Placental pericyte (primary cell): ENCODE data around the gene PRKCA. TPM values are rescaled to one million over a fixed set of nuclear protein-coding genes. Genes with fewer than 3 reads are reported as not detected.
A peak's percentile ranks its signal among the peaks of the same experiment; 100 is the strongest.

Experiments used
- small RNA-seq: library from RNA; depleted of rRNA; stranded (forward); fragments of <200 nt; gene quantifications from one replicate; pipeline ENCODE3, GENCODE V24; 2012; ENCODE audit warnings: low replicate concordance
- total RNA-seq: library from RNA; depleted of rRNA; stranded (reverse); fragments of >200 nt; gene quantifications from 2 replicates; pipeline ENCODE4 v1.2.3, GENCODE V29; 2012

The PRKCA gene
- total RNA-seq: 31.2 and 34.1 TPM in 2 replicates

DNA sequence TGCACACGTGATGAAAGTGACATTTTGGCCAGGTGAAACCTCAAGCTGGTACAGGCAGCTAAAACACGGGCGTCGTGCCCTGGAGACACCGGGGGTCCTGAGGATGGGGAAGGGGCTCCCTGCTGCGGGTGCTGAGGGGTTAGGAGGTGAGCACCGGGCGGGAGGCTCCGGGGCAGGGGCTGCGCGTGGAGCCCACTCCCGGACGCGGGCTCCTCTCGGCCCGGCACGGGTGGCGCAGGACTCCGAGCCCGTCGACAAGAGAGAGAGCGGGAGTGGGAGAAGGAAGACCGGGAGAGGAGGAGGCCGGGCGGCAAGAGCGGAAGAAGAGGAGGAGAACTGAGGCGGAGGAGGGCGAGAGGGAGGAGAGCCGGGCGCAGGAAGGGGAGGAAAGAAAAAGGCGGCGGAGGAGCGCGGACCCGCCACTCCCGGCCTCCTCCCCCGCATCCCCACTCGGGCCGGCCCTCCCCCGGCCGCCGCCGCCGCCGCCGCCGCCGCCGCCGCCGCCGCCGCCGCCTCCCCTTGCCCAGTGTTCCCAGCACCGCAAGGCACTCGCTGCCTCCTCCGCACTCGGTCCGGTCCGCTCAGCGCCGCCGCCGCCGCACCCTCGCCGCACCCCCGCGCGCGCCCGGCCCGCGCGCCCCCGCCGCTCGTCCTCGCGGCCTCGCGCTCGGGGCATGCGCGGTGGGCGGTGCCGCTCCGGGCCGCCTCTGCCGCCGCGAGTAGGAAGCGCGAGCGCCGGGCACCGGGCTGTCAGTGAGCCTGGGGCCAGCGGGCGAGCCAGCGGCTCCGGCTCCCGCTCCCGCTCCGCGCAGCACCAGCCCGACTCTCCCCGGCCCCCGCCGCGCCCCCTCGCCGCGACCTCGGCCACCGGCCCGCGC, at the start of gene PRKCA:
TSS of gene PRKCA (plus strand) at position 750 of the 878 bp plus-strand sequence.

DNA sequence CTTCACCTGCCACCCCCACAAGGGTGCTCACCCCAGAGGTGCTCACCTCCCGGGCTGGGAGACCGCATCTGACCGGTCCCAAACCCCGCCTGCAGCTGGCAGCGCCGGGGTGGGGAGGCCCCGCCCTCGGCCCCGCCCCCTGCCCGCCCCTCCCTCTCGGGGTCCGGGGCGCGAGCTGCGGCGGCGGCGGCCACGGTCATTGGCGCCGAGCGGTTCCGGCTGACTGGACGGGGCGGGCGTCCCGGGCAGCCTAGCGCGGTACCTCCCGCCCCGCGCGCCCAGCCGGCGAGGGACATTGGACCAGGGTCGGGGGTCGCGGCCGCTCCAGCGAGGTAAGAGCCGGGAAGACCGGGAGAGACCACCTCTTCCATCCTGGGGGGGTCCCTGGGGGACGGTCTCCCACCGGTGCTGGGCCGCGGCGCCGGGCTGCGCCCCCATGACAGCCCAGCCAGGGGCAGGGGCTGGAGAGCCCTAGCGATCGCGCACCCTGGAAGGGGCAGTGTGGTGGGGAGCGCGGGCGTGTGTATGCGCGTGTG, 532.6 kb downstream of the PRKCA start, which contains the start of gene CACNG5:
TSS of gene CACNG5 (plus strand) at position 199 of the 536 bp plus-strand sequence. CDS start 42,216 bp downstream, outside the sequence.

Small RNA genes lying within 50 kb of the gene (small RNA-seq; reads per million reads assigned to genes)
- gene MIR634 (not detected), gene RN7SL735P (not detected), gene RNA5SP444 (0.68 reads per million, percentile 30 among the genes with 10 or more reads in this experiment), gene RNA5SP445 (0.39 reads per million, percentile 10 among the genes with 10 or more reads in this experiment), gene RNU6-928P (not detected)

Other genes starting within 250 kb of the PRKCA start
- gene CEP112, start 110.5 kb upstream of the PRKCA start, total RNA-seq: 6.8 and 8.3 TPM in 2 replicates
- gene APOH, start 73.2 kb upstream of the PRKCA start, total RNA-seq: not detected in 2 replicates